Endodermal cell (in vitro differentiated cells): Measurements from ENCODE around the gene PCYOX1L. TPM values are rescaled to one million over a fixed set of nuclear protein-coding genes. Genes with fewer than 3 reads are reported as not detected.

Source experiments
- DNase-seq: peaks from one replicate; pipeline ENCODE4 v3.0.0-alpha.2; 2017
- H3K27ac ChIP-seq: 2 replicates; pipeline ENCODE4 v1.5.1; 2013; ENCODE audit warnings: mild to moderate bottlenecking, low read depth, low read length, moderate library complexity
- H3K27me3 ChIP-seq: 2 replicates; pipeline ENCODE4 v1.6.1; 2013; ENCODE audit warnings: mild to moderate bottlenecking, low read length, moderate library complexity; ENCODE audit not compliant: insufficient read depth, control insufficient read depth, poor library complexity, severe bottlenecking
- H3K36me3 ChIP-seq: 2 replicates; pipeline ENCODE4 v1.7.0; 2013; ENCODE audit warnings: mild to moderate bottlenecking, low read length, moderate library complexity; ENCODE audit not compliant: control insufficient read depth, insufficient read depth
- H3K4me1 ChIP-seq: one replicate; pipeline ENCODE4 v1.7.0; 2013; ENCODE audit warnings: low read length; ENCODE audit not compliant: control insufficient read depth, insufficient read depth
- H3K4me3 ChIP-seq: 2 replicates; pipeline ENCODE4 v1.5.1; 2013; ENCODE audit warnings: mild to moderate bottlenecking, low read length, moderate library complexity
- H3K9ac ChIP-seq: 2 replicates; pipeline ENCODE4 v1.6.1; 2013; ENCODE audit warnings: mild to moderate bottlenecking, low read length, moderate library complexity; ENCODE audit not compliant: poor library complexity, severe bottlenecking; ENCODE audit errors: extremely low read depth
- H3K9me3 ChIP-seq: 2 replicates; pipeline ENCODE4 v1.6.1; 2013; ENCODE audit warnings: mild to moderate bottlenecking, low read length, moderate library complexity; ENCODE audit not compliant: control insufficient read depth
- H3K27ac Mint-ChIP-seq: 2 replicates; pipeline ENCODE4 v1.8.0; 2020; ENCODE audit warnings: mixed read lengths
- H3K27me3 Mint-ChIP-seq: 2 replicates; pipeline ENCODE4 v1.8.0; 2021; ENCODE audit warnings: mild to moderate bottlenecking, mixed read lengths; ENCODE audit not compliant: insufficient read depth
- H3K36me3 Mint-ChIP-seq: 2 replicates; pipeline ENCODE4 v1.8.0; 2020; ENCODE audit warnings: low read depth, mixed read lengths
- H3K4me1 Mint-ChIP-seq: 2 replicates; pipeline ENCODE4 v1.8.0; 2020; ENCODE audit warnings: mixed read lengths
- H3K4me3 Mint-ChIP-seq: 2 replicates; pipeline ENCODE4 v1.8.0; 2020; ENCODE audit warnings: mild to moderate bottlenecking, moderate library complexity, mixed read lengths
- H3K9me3 Mint-ChIP-seq: 2 replicates; pipeline ENCODE4 v1.8.0; 2020; ENCODE audit warnings: mild to moderate bottlenecking, mixed read lengths
- WGBS, 2 experiments: methylation state at CpG; one replicate each; pipeline versions ENCODE4 v1.1.5 to v1.1.7; 2013; ENCODE audit warnings: missing lambda C conversion rate in 2 of 2, mixed read lengths in 1 of 2; ENCODE audit not compliant: insufficient coverage in 1 of 2, insufficient read length in 1 of 2; 5-methylcytosine and 5-hydroxymethylcytosine counted together
- total RNA-seq, 2 donors: library from RNA; stranded (reverse); fragmentation: NEBNext Ultra II Directional in 1 of 2; extraction: Animal tissue kit (Norgen Biotek cat#: 25700) in 1 of 2; gene quantifications; 2 replicates in 1 of 2; 3 replicates in 1 of 2; pipeline ENCODE4 v1.2.1, GENCODE V29; 2021
- TF ChIP-seq, protein P1 (sequence below): fragments of 200-600 bp; sonication (generic); conservative IDR thresholded peaks from 2 replicates; pipeline ENCODE4 v1.5.0; 2021; ENCODE audit warnings: antibody characterized with exemption, mild to moderate bottlenecking

PCYOX1L gene
- total RNA-seq, 2 donors from 2014 or later, result 11.1 to 11.7 TPM

DNA sequence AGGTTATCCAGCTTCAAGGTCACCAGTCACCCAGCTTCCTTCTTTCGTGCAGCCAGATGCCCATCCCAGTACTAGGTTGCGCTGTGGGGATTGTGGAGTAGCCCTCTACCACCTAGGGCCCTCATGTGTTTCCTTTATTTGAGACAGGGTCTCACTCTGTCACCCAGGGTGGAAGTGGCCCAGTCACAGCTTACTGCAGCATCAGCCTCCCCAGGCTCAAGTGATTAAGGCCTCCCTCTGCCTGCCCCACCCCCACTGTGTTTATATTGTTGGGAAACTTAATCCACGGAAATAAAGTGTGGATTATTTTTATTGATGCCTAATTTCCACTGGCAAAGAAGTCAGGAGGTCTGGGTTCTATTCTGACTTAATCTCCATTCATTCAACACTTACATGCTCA lies 17.0 kb downstream of the PCYOX1L start:
- no peak overlapping the region for H3K27ac Mint-ChIP-seq
- H3K4me1 Mint-ChIP-seq, result peaks cover 2% of the 10 kb centered on the region
- no peaks in the 10 kb centered on the region for H3K9me3 Mint-ChIP-seq
- no peaks in the 10 kb centered on the region for H3K27me3 Mint-ChIP-seq
- H3K36me3 Mint-ChIP-seq, result no peaks in the 10 kb centered on the region
- H3K4me3 Mint-ChIP-seq, result no peak overlapping the region
- no peak for DNase-seq
- H3K36me3 ChIP-seq, result no peaks in the 10 kb centered on the region
- no peaks in the 10 kb centered on the region for H3K27me3 ChIP-seq
- no peaks in the 10 kb centered on the region for H3K4me1 ChIP-seq
- TF ChIP-seq, protein P1, sequence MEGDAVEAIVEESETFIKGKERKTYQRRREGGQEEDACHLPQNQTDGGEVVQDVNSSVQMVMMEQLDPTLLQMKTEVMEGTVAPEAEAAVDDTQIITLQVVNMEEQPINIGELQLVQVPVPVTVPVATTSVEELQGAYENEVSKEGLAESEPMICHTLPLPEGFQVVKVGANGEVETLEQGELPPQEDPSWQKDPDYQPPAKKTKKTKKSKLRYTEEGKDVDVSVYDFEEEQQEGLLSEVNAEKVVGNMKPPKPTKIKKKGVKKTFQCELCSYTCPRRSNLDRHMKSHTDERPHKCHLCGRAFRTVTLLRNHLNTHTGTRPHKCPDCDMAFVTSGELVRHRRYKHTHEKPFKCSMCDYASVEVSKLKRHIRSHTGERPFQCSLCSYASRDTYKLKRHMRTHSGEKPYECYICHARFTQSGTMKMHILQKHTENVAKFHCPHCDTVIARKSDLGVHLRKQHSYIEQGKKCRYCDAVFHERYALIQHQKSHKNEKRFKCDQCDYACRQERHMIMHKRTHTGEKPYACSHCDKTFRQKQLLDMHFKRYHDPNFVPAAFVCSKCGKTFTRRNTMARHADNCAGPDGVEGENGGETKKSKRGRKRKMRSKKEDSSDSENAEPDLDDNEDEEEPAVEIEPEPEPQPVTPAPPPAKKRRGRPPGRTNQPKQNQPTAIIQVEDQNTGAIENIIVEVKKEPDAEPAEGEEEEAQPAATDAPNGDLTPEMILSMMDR, result no peak
- no peak overlapping the region for H3K4me3 ChIP-seq
- H3K9ac ChIP-seq, result no peak overlapping the region
- whole genome bisulfite sequencing, 2 experiments, result 67 to 97% methylated on average over 2 of the region's 3 CpGs
- no peaks in the 10 kb centered on the region for H3K9me3 ChIP-seq
- H3K27ac ChIP-seq, result no peak overlapping the region

GRCh38 chr5:149375434-149375833 lies 17.6 kb downstream of the PCYOX1L start:
- Mint-ChIP-seq H3K9me3 (no peaks in the 10 kb centered on the region), H3K27ac (no peak overlapping the region)
- DNase-seq, result peak; percentile 39

GRCh38 chr5:149376104-149376503 lies 18.3 kb downstream of the PCYOX1L start:
- no peaks in the 10 kb centered on the region for H3K27me3 Mint-ChIP-seq
- no peaks in the 10 kb centered on the region for H3K27me3 ChIP-seq
- H3K4me3 Mint-ChIP-seq, result no peak overlapping the region
- DNase-seq, result peak; percentile 36
- no peak overlapping the region for H3K27ac ChIP-seq
- TF ChIP-seq, protein P1, result no peak
- H3K4me1 ChIP-seq, result no peaks in the 10 kb centered on the region
- 95% methylated on average over 10 to 12 of the region's 12 CpGs for WGBS, 2 experiments
- peaks cover 2% of the 10 kb centered on the region for H3K4me1 Mint-ChIP-seq
- no peak overlapping the region for H3K27ac Mint-ChIP-seq
- H3K36me3 ChIP-seq, result no peaks in the 10 kb centered on the region
- H3K9ac ChIP-seq, result no peak overlapping the region
- H3K9me3 Mint-ChIP-seq, result no peaks in the 10 kb centered on the region
- no peaks in the 10 kb centered on the region for H3K9me3 ChIP-seq
- no peaks in the 10 kb centered on the region for H3K36me3 Mint-ChIP-seq
- no peak overlapping the region for H3K4me3 ChIP-seq

More at GRCh38 chr5:149375434-149375833, 17.6 kb downstream of the PCYOX1L start:
- WGBS, 2 experiments, result 85 to 93% methylated on average over 5 to 6 of the region's 6 CpGs
- Histone ChIP-seq H3K27me3 (no peaks in the 10 kb centered on the region), H3K4me1 (no peaks in the 10 kb centered on the region), H3K9me3 (no peaks in the 10 kb centered on the region), H3K9ac (no peak overlapping the region), H3K36me3 (no peaks in the 10 kb centered on the region), H3K4me3 (no peak overlapping the region), H3K27ac (no peak overlapping the region)
- Mint-ChIP-seq H3K36me3 (no peaks in the 10 kb centered on the region), H3K27me3 (no peaks in the 10 kb centered on the region), H3K4me3 (no peak overlapping the region), H3K4me1 (peaks cover 2% of the 10 kb centered on the region)
- TF ChIP-seq, protein P1, result no peak
